SK-N-SH (cell line): ENCODE results near the gene ADAMTS7.
"Not testable (repeated sequence)": the region's sequence is repeated elsewhere in the genome, so short reads cannot be mapped to it uniquely, and the experiment has no call there.

Experiments
- CHD2 ChIP-seq: fragments of 150-350 bp; IDR thresholded peaks from 2 replicates; pipeline ENCODE4 v1.6.1; 2018; ENCODE audit warnings: low read length; ENCODE audit not compliant: partially characterized antibody
- ELF1 ChIP-seq: IDR thresholded peaks from 2 replicates; pipeline ENCODE4 v1.4.0; 2012
- EP300 ChIP-seq, 2 experiments: IDR thresholded peaks; 2 replicates each; pipeline versions ENCODE4 v1.4.0 to v1.6.1; 2012; ENCODE audit warnings: borderline replicate concordance in 1 of 2, low read depth in 1 of 2, low read length in 1 of 2
- MEF2A ChIP-seq: IDR thresholded peaks from 2 replicates; pipeline ENCODE4 v1.4.0; 2012; ENCODE audit warnings: low read depth, borderline replicate concordance
- MXI1 ChIP-seq: IDR thresholded peaks from 2 replicates; pipeline ENCODE4 v1.6.1; 2012; ENCODE audit warnings: mild to moderate bottlenecking, low read depth, low read length, improper control_type of control experiment
- RAD21 ChIP-seq: IDR thresholded peaks from 2 replicates; pipeline ENCODE4 v1.6.1; 2012; ENCODE audit warnings: mild to moderate bottlenecking, low read length
- RXRA ChIP-seq: IDR thresholded peaks from 2 replicates; pipeline ENCODE4 v1.4.0; 2012; ENCODE audit warnings: low read depth, mild to moderate bottlenecking, borderline replicate concordance
- SIN3A ChIP-seq: IDR thresholded peaks from 2 replicates; pipeline ENCODE4 v1.6.1; 2012; ENCODE audit warnings: low read depth, mild to moderate bottlenecking, low read length, moderate library complexity, borderline replicate concordance
- TAF1 ChIP-seq: IDR thresholded peaks from 2 replicates; pipeline ENCODE4 v1.6.1; 2012; ENCODE audit warnings: low read depth, mild to moderate bottlenecking, low read length, moderate library complexity, borderline replicate concordance
- TF ChIP-seq, protein P1 (sequence below): fragments of 200-600 bp; sonication (generic); IDR thresholded peaks from 2 replicates; pipeline ENCODE4 v1.6.1; 2017; ENCODE audit warnings: antibody characterized with exemption, mild to moderate bottlenecking, moderate library complexity
- TF ChIP-seq, protein P2 (sequence below): IDR thresholded peaks from 2 replicates; pipeline ENCODE4 v1.4.0; 2012; ENCODE audit warnings: low read depth, borderline replicate concordance
- TF ChIP-seq, protein P3 (sequence below): IDR thresholded peaks from 2 replicates; pipeline ENCODE4 v1.4.0; 2012; ENCODE audit warnings: low read depth
- TF ChIP-seq, protein P4 (sequence below): IDR thresholded peaks from 2 replicates; pipeline ENCODE4 v1.4.0; 2012; ENCODE audit warnings: low read depth, borderline replicate concordance

DNA sequence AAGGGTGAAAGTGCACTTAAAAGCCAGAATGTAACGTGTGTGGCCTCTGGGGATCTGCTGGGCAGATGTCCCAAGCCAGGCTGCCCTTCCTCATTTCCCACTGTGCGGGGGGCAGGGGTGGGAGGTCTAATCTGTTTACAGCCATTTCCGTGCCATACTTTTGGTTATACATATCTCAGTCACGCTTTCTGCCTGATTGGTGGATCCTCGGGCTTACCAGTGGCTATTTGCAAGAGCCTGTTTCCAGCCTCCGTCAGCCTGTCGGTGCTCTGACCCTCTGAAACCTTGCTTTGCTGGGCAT is 58.0 kb downstream of the ADAMTS7 start:
- TF ChIP-seq, protein P1, sequence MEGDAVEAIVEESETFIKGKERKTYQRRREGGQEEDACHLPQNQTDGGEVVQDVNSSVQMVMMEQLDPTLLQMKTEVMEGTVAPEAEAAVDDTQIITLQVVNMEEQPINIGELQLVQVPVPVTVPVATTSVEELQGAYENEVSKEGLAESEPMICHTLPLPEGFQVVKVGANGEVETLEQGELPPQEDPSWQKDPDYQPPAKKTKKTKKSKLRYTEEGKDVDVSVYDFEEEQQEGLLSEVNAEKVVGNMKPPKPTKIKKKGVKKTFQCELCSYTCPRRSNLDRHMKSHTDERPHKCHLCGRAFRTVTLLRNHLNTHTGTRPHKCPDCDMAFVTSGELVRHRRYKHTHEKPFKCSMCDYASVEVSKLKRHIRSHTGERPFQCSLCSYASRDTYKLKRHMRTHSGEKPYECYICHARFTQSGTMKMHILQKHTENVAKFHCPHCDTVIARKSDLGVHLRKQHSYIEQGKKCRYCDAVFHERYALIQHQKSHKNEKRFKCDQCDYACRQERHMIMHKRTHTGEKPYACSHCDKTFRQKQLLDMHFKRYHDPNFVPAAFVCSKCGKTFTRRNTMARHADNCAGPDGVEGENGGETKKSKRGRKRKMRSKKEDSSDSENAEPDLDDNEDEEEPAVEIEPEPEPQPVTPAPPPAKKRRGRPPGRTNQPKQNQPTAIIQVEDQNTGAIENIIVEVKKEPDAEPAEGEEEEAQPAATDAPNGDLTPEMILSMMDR: not testable (repeated sequence)
- not testable (repeated sequence) for TF ChIP-seq RAD21, CHD2, ELF1, RXRA, TAF1, SIN3A, MEF2A
- TF ChIP-seq, protein P2, sequence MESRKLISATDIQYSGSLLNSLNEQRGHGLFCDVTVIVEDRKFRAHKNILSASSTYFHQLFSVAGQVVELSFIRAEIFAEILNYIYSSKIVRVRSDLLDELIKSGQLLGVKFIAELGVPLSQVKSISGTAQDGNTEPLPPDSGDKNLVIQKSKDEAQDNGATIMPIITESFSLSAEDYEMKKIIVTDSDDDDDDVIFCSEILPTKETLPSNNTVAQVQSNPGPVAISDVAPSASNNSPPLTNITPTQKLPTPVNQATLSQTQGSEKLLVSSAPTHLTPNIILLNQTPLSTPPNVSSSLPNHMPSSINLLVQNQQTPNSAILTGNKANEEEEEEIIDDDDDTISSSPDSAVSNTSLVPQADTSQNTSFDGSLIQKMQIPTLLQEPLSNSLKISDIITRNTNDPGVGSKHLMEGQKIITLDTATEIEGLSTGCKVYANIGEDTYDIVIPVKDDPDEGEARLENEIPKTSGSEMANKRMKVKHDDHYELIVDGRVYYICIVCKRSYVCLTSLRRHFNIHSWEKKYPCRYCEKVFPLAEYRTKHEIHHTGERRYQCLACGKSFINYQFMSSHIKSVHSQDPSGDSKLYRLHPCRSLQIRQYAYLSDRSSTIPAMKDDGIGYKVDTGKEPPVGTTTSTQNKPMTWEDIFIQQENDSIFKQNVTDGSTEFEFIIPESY: not testable (repeated sequence)
- TF ChIP-seq, protein P3, sequence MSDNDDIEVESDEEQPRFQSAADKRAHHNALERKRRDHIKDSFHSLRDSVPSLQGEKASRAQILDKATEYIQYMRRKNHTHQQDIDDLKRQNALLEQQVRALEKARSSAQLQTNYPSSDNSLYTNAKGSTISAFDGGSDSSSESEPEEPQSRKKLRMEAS: not testable (repeated sequence)
- TF ChIP-seq EP300 (IDR thresholded peaks at IDR 0.05; ENCODE audit: borderline replicate concordance in 1 of 2, low read depth in 1 of 2, low read length in 1 of 2): peak in 1 of 2 experiments; percentile 68; a peak in 2 of 4 replicates
- TF ChIP-seq MXI1: peak; percentile 63
- TF ChIP-seq, protein P4, sequence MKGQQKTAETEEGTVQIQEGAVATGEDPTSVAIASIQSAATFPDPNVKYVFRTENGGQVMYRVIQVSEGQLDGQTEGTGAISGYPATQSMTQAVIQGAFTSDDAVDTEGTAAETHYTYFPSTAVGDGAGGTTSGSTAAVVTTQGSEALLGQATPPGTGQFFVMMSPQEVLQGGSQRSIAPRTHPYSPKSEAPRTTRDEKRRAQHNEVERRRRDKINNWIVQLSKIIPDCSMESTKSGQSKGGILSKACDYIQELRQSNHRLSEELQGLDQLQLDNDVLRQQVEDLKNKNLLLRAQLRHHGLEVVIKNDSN: not testable (repeated sequence)
